Heart right ventricle (tissue), 16 donors: ENCODE results near the gene RBMS2. TPM values are rescaled to one million over a fixed set of nuclear protein-coding genes. Genes with fewer than 3 reads are reported as not detected.

Experiments used
- ATAC-seq, 8 donors: fragments of 200-7000 bp; cut with Tn5 transposase; one replicate each; pipeline ENCODE4 v1.9.1; 2020; ENCODE audit warnings: mild to moderate bottlenecking in 8 of 8, moderate library complexity in 8 of 8, moderate number of reproducible peaks in 1 of 8
- DNase-seq, 2 donors: peaks; one replicate each; pipeline ENCODE4 v3.0.0-alpha.2; 2020
- H3K27ac ChIP-seq, 10 donors: fragments of 200-600 bp; sonication (generic) in 2 of 10; one replicate each; pipeline versions ENCODE4 v1.5.0 to v1.8.0; 2020 to 2022; ENCODE audit warnings: mild to moderate bottlenecking in 3 of 10
- H3K27me3 ChIP-seq, 7 donors: fragments of 200-600 bp; one replicate each; pipeline ENCODE4 v1.8.0; 2021 to 2022; ENCODE audit warnings: mild to moderate bottlenecking in 2 of 7
- H3K36me3 ChIP-seq, 9 donors: fragments of 200-600 bp; sonication (generic) in 1 of 9; one replicate each; pipeline versions ENCODE4 v1.5.0 to v1.8.0; 2020 to 2022; ENCODE audit warnings: mild to moderate bottlenecking in 2 of 9
- H3K4me1 ChIP-seq, 9 donors: fragments of 200-600 bp; sonication (generic) in 1 of 9; one replicate each; pipeline versions ENCODE4 v1.5.0 to v1.8.0; 2020 to 2022; ENCODE audit warnings: mild to moderate bottlenecking in 4 of 9
- H3K4me3 ChIP-seq, 10 donors: fragments of 200-600 bp; sonication (generic) in 2 of 10; one replicate each; pipeline versions ENCODE4 v1.5.0 to v1.8.0; 2020 to 2022; ENCODE audit warnings: mild to moderate bottlenecking in 7 of 10, moderate library complexity in 2 of 10
- H3K9me3 ChIP-seq, 11 donors: fragments of 200-600 bp in 10 of 11; sonication (generic) in 2 of 11; one replicate each; pipeline versions ENCODE4 v1.5.0 to v1.8.0; 2013 to 2022; ENCODE audit warnings: mild to moderate bottlenecking in 2 of 11, control low read depth in 1 of 11, moderate library complexity in 1 of 11
- CTCF ChIP-seq, 9 donors: fragments of 200-600 bp; sonication (generic) in 2 of 9; IDR thresholded peaks; one replicate each; pipeline versions ENCODE4 v1.5.0 to v1.8.0; 2021 to 2022; ENCODE audit warnings: antibody characterized with exemption in 9 of 9, mild to moderate bottlenecking in 5 of 9, moderate library complexity in 1 of 9
- WGBS, 2 donors: extraction: QIAGEN DNeasy Blood & Tissue Kit; methylation state at CpG; one replicate each; pipeline ENCODE4 v1.1.7; 2013; ENCODE audit warnings: inconsistent platforms in 1 of 2; 5-methylcytosine and 5-hydroxymethylcytosine counted together
- intact Hi-C, 10 donors: fragments of 100-400 bp; cut with DNase I; formaldehyde crosslinking; loops; one replicate each; pipeline versions ENCODE4 v1.11.1 to v1.14.2; 2022
- polyA plus RNA-seq, 2 donors: library from polyadenylated mRNA; stranded (reverse); fragments of 200-250 nt; gene quantifications; one replicate each; pipeline ENCODE4 v1.2.3, GENCODE V29; 2013
- total RNA-seq, 10 donors: library from RNA; stranded (reverse); fragmentation: NEBNext Ultra II Directional in 3 of 10; extraction: Animal tissue kit (Norgen Biotek cat#: 25700) in 3 of 10; gene quantifications; one replicate each; pipeline versions ENCODE4 v1.2.1 to v1.2.4, GENCODE V29; 2021 to 2023
- donor health status: Arrhythmogenic right ventricular cardiomyopathy.
- donor health status: ischemic (EF 13 %, LVEDD 7.1; RV severe dilation, severe dysfunction).
- donor health status: healthy with polysubstance abuse.
- donor health status: DM: no; HTN: yes; CAD: no.
- donor health status: DM: no; HTN: no; CAD: no.
- donor health status: ischemic (EF 25% LVEDD 6.9; RV normal size, moderate dysfunction).
- donor health status: ischemic (EF 25% LVEDD 5.7; RV mildly dilated, moderate dysfunction).
- donor health status: healthy.
- donor health status: DM: yes; HTN: yes; CAD: no.
- donor health status: Ischemic cardiomyopathy.
- donor health status: ischemic (EF 35%, LVEDD 5.7; RV mildly dilated, moderate dysfunction).
- donor health status: nonischemic (EF 11% LVEDD 7.7; RV severe dilation, severe dysfunction).
- donor health status: DM: yes; HTN: yes; CAD: no.
- donor health status: PGD.
- donor health status: ischemic (EF 29% LVEDD 5.4; RV normal size, mild dysfunction).
- donor health status: nonischemic (EF 23%, LVEDD 6.1; RV moderate dilation, normal function).

RBMS2 gene
- total and polyA plus RNA-seq, 12 donors = 6.4 to 39.6 (median 31.2) TPM

GRCh38 chr12:56600753-56601152 is 79.1 kb downstream of the RBMS2 start:
- no peak for DNase-seq
- WGBS, 2 donors = 86 to 88% methylated on average over 6 of the region's 6 CpGs
- Histone ChIP-seq H3K27me3 (no peaks in the 10 kb centered on the region), H3K4me1 (peaks cover 0 to 22% (median 9%) of the 10 kb centered on the region in 9 donors), H3K27ac (peak overlapping the region in 4 of 10 donors; percentile 12 to 39 (median 36)), H3K9me3 (no peaks in the 10 kb centered on the region), H3K36me3 (peaks cover 35 to 100% (median 84%) of the 10 kb centered on the region in 9 donors), H3K4me3 (no peak overlapping the region)
- intact Hi-C loops = no loop called here
- TF ChIP-seq CTCF (IDR thresholded peaks at IDR 0.05) = no peak
- ATAC-seq = no peak

- no peak overlapping the region for H3K4me3 ChIP-seq
- WGBS, 2 donors = 36 to 52% methylated on average over 3 of the region's 3 CpGs
- intact Hi-C loops = no loop called here
- peak in 2 of 9 donors; percentile 17 to 25 for TF ChIP-seq CTCF (IDR thresholded peaks at IDR 0.05)
- peak in 1 of 2 donors; percentile 37 for DNase-seq
- peak; percentile 20 to 72 (median 57) for ATAC-seq
- H3K9me3 ChIP-seq = no peaks in the 10 kb centered on the region
- no peaks in the 10 kb centered on the region for H3K27me3 ChIP-seq
- H3K4me1 ChIP-seq = peaks cover 0 to 22% (median 9%) of the 10 kb centered on the region in 9 donors
- peak overlapping the region in 5 of 10 donors; percentile 32 to 62 (median 39) for H3K27ac ChIP-seq
- peaks cover 35 to 100% (median 91%) of the 10 kb centered on the region in 9 donors for H3K36me3 ChIP-seq
Observed at GRCh38 chr12:56601503-56601902, 79.9 kb downstream of the RBMS2 start.

GRCh38 chr12:56602239-56602638 is 80.6 kb downstream of the RBMS2 start:
- WGBS, 2 donors = 81 to 82% methylated on average over 3 of the region's 3 CpGs
- TF ChIP-seq CTCF (IDR thresholded peaks at IDR 0.05) = no peak
- DNase-seq (no peak), ATAC-seq (no peak)
- H3K4me3 ChIP-seq = no peak overlapping the region
- peaks cover 35 to 100% (median 95%) of the 10 kb centered on the region in 9 donors for H3K36me3 ChIP-seq
- H3K9me3 ChIP-seq = no peaks in the 10 kb centered on the region
- no peaks in the 10 kb centered on the region for H3K27me3 ChIP-seq
- H3K4me1 ChIP-seq = peaks cover 0 to 16% (median 6%) of the 10 kb centered on the region in 9 donors
- peak overlapping the region in 5 of 10 donors; percentile 32 to 62 (median 39) for H3K27ac ChIP-seq
- intact Hi-C loops = no loop called here

DNA sequence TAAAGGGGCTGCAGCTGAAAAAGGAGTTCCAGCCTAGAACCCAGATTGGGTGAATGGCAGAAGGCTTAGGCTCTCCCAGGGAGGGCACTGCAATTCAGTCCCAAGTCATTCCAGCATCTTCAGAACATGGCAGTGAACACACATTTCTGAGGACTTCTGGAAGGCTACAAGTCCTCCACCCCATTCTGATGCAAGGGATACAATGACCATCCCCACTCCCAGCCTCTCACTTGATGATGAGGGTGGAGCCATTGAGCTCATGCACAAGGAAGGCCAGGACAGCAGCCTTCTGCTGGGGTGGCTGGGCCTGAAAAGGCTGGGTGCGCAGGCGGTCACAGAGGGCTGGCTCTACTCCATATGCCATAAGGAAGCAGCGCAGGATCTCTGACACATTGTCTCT is 82.7 kb downstream of the RBMS2 start:
- peaks cover 27 to 100% (median 98%) of the 10 kb centered on the region in 9 donors for H3K36me3 ChIP-seq
- H3K27me3 ChIP-seq = no peaks in the 10 kb centered on the region
- no peaks in the 10 kb centered on the region for H3K9me3 ChIP-seq
- DNase-seq (no peak), ATAC-seq (peak in 1 of 8 donors; percentile 26)
- H3K27ac ChIP-seq = no peak overlapping the region
- no peak for TF ChIP-seq CTCF (IDR thresholded peaks at IDR 0.05)
- WGBS, 2 donors = 94 to 98% methylated on average over 3 of the region's 3 CpGs
- no peak overlapping the region for H3K4me3 ChIP-seq
- H3K4me1 ChIP-seq = peaks cover 0 to 16% (median 6%) of the 10 kb centered on the region in 9 donors
- intact Hi-C loops = no loop called here
